Breast epithelium (tissue), 3 donors: Measurements from ENCODE around the gene DHCR7.

ENCODE experiments used
- POLR2A ChIP-seq: fragments of 450-650 bp; IDR thresholded peaks from one replicate; pipeline ENCODE4 v1.6.1; 2016; ENCODE audit warnings: antibody characterized with exemption, mild to moderate bottlenecking, moderate library complexity
- POLR2AphosphoS5 ChIP-seq, 3 donors: sonication (generic); formaldehyde crosslinking; IDR thresholded peaks; one replicate each; pipeline ENCODE4 v1.6.1; 2017; ENCODE audit warnings: antibody characterized with exemption in 3 of 3
- TF ChIP-seq, protein P1 (sequence below), 3 donors: fragments of 450-650 bp; IDR thresholded peaks; one replicate each; pipeline ENCODE4 v1.5.1; 2016 to 2017; ENCODE audit warnings: antibody characterized with exemption in 3 of 3, mild to moderate bottlenecking in 3 of 3, moderate library complexity in 3 of 3

- no peak for TF ChIP-seq POLR2A
- TF ChIP-seq, protein P1, sequence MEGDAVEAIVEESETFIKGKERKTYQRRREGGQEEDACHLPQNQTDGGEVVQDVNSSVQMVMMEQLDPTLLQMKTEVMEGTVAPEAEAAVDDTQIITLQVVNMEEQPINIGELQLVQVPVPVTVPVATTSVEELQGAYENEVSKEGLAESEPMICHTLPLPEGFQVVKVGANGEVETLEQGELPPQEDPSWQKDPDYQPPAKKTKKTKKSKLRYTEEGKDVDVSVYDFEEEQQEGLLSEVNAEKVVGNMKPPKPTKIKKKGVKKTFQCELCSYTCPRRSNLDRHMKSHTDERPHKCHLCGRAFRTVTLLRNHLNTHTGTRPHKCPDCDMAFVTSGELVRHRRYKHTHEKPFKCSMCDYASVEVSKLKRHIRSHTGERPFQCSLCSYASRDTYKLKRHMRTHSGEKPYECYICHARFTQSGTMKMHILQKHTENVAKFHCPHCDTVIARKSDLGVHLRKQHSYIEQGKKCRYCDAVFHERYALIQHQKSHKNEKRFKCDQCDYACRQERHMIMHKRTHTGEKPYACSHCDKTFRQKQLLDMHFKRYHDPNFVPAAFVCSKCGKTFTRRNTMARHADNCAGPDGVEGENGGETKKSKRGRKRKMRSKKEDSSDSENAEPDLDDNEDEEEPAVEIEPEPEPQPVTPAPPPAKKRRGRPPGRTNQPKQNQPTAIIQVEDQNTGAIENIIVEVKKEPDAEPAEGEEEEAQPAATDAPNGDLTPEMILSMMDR (IDR thresholded peaks at IDR 0.05) = no peak
- no peak for TF ChIP-seq POLR2AphosphoS5 (IDR thresholded peaks at IDR 0.05)
Observed at GRCh38 chr11:71465054-71465453, 16.9 kb upstream of the DHCR7 start.
